Measurements from ENCODE around the gene GTPBP3. TPM values are rescaled to one million over a fixed set of nuclear protein-coding genes. Genes with fewer than 3 reads are reported as not detected.
"Not testable (repeated sequence)": the region's sequence is repeated elsewhere in the genome, so short reads cannot be mapped to it uniquely, and the experiment has no call there.

Gene GTPBP3
- total RNA-seq, 2 experiments from 2014 or later: 83.2 to 113 TPM

DNA sequence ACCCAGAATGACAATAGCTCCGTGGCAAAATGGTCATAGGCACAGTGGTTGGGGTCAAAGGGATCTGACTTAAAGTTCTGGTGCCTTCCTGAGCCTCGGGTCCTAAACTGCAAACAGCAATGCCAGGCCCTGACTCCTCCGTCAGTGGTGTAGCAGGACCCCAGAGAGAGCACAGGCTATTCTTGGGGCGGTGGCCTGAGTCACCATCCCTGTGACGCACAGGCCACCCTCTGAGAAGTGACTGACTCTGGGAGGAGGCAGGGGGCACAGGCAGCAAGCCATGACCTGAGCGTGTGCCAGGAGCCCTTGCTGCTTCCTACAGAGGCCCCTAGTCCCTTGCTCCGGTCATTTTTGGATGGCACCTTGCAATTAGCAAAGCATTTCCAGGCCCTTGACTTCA, 21.0 kb downstream of the GTPBP3 start:
- Histone ChIP-seq H3K4me3 (ENCODE audit: low read depth, low read length, poor library complexity, severe bottlenecking) (no peak overlapping the region), H3K36me3 (ENCODE audit: insufficient read depth, low read length) (no peaks in the 10 kb centered on the region), H3K27ac (ENCODE audit: low read depth, low read length, poor library complexity, severe bottlenecking) (no peak overlapping the region), H3K9me2 (ENCODE audit: insufficient read depth, low read length) (no peaks in the 10 kb centered on the region), H2AFZ (ENCODE audit: low read length) (no peak overlapping the region), H4K20me1 (ENCODE audit: insufficient read depth, low read length) (no peaks in the 10 kb centered on the region), H3K9me3 (ENCODE audit: low read length) (no peaks in the 10 kb centered on the region), H3K4me1 (ENCODE audit: insufficient read depth, low read length, poor library complexity, severe bottlenecking) (no peaks in the 10 kb centered on the region), H3K4me2 (ENCODE audit: low read length) (no peak overlapping the region), H3K79me2 (ENCODE audit: insufficient read depth, low read depth, low read length) (no peaks in the 10 kb centered on the region)
- no peak for TF ChIP-seq EZH2phosphoT487 (IDR thresholded peaks at IDR 0.05; ENCODE audit: borderline replicate concordance, low read depth, low read length)
- TF ChIP-seq, protein P1, sequence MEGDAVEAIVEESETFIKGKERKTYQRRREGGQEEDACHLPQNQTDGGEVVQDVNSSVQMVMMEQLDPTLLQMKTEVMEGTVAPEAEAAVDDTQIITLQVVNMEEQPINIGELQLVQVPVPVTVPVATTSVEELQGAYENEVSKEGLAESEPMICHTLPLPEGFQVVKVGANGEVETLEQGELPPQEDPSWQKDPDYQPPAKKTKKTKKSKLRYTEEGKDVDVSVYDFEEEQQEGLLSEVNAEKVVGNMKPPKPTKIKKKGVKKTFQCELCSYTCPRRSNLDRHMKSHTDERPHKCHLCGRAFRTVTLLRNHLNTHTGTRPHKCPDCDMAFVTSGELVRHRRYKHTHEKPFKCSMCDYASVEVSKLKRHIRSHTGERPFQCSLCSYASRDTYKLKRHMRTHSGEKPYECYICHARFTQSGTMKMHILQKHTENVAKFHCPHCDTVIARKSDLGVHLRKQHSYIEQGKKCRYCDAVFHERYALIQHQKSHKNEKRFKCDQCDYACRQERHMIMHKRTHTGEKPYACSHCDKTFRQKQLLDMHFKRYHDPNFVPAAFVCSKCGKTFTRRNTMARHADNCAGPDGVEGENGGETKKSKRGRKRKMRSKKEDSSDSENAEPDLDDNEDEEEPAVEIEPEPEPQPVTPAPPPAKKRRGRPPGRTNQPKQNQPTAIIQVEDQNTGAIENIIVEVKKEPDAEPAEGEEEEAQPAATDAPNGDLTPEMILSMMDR (conservative IDR thresholded peaks at IDR 0.05; ENCODE audit: low read length): no peak
- POLR2A ChIA-PET: interaction anchor here (0.6 to 1.0 kb wide), 2 partner anchors 8 to 44 kb away, joined by 3 to 12 read pairs; no protein-coding TSS in a partner anchor
- no TSS peak for BruUV-seq (replicated peaks)
- intact Hi-C loops (cut with micrococcal nuclease; ENCODE audit: unreplicated experiment): no loop called here
- DNase-seq (ENCODE audit: low spot score): no peak
- CTCF ChIA-PET (ENCODE audit: unreplicated experiment): no interaction called here

DNA sequence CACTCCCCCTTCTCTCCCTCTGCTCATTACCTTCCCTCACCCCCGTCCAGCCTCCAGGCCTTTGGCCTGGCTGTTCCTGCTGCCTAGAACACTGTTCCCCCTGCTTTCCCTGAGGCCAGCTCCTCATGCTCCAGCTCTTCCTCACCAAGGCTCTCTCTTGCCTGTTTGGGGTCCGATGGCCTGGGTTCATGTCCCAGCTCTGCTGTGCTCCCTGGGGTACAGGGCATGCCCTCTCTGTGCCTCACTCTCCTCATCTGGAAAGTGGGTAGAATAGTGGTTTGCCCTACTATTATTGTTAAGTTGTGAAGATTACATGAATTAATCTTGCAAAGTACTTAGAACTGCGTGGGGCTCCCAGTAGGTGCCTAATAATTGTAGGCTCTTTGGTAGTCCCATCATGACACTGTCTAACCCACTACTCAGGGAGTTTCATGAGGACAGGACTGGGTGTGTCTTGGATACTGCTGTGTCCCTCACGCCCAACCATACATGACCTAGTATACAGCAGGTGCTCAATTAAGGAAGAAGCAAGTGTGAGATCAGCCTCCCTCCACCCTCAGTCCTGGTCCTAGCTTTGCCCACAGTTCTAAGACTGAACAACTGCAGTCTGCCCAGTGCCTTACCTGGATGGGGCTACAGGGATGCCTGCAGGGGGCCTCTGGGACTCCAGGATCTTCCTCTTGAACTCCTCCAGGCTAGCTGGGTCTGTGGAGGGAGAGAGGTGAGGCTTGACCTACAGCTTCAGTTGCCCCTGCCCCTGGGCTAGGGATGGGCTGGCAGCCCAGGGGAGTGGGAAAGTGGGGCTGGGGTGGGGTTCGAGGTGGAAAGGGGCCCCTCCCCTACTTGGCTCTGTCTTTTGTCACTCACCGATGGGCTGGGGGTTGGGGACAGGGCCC, 22.8 kb downstream of the GTPBP3 start:
- H4K20me1 ChIP-seq (ENCODE audit: insufficient read depth, low read length): no peaks in the 10 kb centered on the region
- no peak overlapping the region for H3K4me3 ChIP-seq (ENCODE audit: low read depth, low read length, poor library complexity, severe bottlenecking)
- H3K4me1 ChIP-seq (ENCODE audit: insufficient read depth, low read length, poor library complexity, severe bottlenecking): no peaks in the 10 kb centered on the region
- DNase-seq (ENCODE audit: low spot score): no peak
- H3K27ac ChIP-seq (ENCODE audit: low read depth, low read length, poor library complexity, severe bottlenecking): no peak overlapping the region
- POLR2A ChIA-PET: no interaction called here
- H3K79me2 ChIP-seq (ENCODE audit: insufficient read depth, low read depth, low read length): no peaks in the 10 kb centered on the region
- CTCF ChIA-PET (ENCODE audit: unreplicated experiment): no interaction called here
- TF ChIP-seq EZH2phosphoT487 (IDR thresholded peaks at IDR 0.05; ENCODE audit: borderline replicate concordance, low read depth, low read length): no peak
- H3K36me3 ChIP-seq (ENCODE audit: insufficient read depth, low read length): no peaks in the 10 kb centered on the region
- no peak overlapping the region for H2AFZ ChIP-seq (ENCODE audit: low read length)
- BruUV-seq (replicated peaks): no TSS peak
- no peaks in the 10 kb centered on the region for H3K9me2 ChIP-seq (ENCODE audit: insufficient read depth, low read length)
- no peak overlapping the region for H3K4me2 ChIP-seq (ENCODE audit: low read length)
- H3K9me3 ChIP-seq (ENCODE audit: low read length): no peaks in the 10 kb centered on the region
- intact Hi-C loops (cut with micrococcal nuclease; ENCODE audit: unreplicated experiment): no loop called here

DNA sequence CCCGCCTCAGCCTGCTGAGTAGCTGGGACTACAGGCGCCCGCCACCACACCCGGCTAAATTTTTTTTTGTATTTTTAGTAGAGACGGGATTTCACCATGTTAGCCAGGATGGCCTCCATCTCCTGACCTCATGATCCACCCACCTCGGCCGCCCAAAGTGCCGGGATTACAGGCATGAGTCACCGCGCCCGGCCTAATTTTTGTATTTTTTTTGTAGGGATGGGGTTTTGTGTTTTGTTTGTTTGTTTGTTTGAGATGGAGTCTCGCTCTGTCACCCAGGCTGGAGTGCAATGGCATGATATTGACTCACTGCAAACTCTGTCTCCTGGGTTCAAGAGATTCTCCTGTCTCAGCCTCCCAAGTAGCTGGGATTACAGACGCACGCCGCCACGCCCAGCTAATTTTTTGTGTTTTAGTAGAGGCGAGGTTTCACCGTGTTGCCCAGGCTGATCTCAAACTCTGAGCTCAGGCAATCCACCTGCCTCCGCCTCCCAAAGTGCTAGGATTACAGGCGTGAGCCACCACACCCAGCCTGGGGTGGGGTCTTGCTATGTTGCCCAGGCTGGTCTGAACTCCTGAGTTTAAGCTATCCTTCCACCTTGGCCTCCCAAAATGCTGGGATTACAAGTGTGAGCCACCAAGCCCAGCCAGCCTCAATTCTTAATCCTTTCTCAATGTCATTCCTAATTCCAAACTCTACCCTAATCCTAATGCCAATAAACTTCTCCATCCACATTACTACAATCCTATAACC, 26.7 kb downstream of the GTPBP3 start:
- H3K4me3 ChIP-seq (ENCODE audit: low read depth, low read length, poor library complexity, severe bottlenecking); H4K20me1 ChIP-seq (ENCODE audit: insufficient read depth, low read length); H3K4me1 ChIP-seq (ENCODE audit: insufficient read depth, low read length, poor library complexity, severe bottlenecking); intact Hi-C loops (cut with micrococcal nuclease; ENCODE audit: unreplicated experiment); H3K36me3 ChIP-seq (ENCODE audit: insufficient read depth, low read length); H2AFZ ChIP-seq (ENCODE audit: low read length); POLR2A ChIA-PET; H3K4me2 ChIP-seq (ENCODE audit: low read length); H3K9me2 ChIP-seq (ENCODE audit: insufficient read depth, low read length); H3K27ac ChIP-seq (ENCODE audit: low read depth, low read length, poor library complexity, severe bottlenecking); BruUV-seq (replicated peaks); CTCF ChIA-PET (ENCODE audit: unreplicated experiment); H3K79me2 ChIP-seq (ENCODE audit: insufficient read depth, low read depth, low read length); DNase-seq (ENCODE audit: low spot score); H3K9me3 ChIP-seq (ENCODE audit: low read length): not testable (repeated sequence)
